ENCODE measurements around the gene GJD3.

The GJD3 gene

DNA sequence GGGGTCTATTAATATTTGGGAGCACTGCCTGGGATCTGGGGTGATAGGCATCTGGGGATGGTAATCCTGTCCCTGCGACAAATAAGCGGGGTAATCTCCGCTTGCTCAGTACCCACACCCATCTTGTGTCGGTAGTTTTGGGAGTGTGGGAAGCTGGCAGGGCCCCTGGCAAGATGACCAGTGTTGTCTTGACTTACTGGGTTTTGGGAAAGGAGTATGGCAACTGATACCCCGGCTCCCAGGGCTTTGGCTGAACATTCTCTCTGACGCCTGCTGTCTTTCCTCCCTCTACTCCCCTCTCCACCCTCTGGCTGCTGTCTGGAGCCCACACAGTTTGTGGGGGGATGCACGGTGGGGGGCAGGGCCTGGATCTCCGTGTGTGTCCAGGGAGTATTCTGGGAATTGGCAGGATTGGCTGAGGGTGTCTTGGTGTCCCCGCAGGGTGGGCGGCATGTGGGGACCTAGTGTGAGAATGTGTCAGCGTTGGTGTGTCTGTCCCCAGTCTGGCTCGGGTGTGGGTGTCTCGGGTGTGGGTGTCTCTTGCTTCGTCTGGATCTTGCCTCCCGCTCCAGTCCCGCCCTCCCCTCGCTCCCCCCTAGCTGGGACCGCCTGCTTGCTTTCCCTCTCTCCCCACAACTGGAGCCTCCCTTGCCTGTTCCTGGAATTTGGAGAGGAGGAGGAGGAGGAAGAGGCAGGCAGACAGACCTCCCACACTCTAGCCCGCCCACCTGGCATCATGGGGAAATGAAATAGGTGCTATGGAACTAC lies 43.6 kb downstream of the GJD3 start:
- no peak for DNase-seq

DNA sequence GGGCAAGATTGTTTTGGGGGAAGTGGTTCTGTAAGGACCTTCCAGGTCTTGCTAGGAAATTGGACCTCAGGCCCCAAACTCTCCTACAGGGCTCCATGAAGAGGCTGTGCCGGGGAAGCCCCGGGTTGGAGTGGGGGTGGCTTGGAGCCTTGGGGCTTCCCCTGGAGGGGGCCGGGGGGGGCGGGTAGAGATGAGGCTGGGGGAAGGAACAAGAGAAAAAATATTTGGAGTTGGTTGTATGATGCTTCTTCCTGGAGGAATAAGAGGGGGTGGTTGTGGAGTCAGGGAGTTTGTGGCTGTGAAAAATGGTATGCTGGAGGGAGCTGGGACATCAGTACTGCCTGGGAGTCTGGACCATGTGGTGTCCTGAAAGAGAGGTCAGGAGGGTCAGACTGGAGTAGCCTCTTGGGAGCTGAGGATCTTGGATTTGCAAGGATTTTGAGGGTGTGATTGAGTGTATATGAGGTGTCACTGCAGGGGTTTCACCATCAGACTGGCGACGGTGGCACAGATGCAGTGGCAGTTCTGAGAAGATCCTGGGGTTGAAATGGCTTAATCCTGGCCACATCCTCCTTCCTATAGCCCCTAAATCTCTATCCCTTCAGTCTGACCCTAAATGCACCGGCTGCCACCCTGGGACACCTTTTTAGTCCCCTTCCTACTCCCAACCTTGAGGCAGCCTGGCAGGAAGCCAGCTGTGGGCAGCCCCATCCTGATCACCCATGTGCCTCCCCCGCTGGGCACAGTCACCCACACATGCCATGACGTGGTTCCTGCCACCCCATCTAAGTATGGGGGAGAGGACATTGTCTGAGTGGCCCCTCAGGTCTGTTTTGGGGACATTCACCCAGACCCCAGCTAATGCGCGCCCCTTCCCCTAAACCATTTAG lies 44.6 kb downstream of the GJD3 start:
- no peak for DNase-seq

DNA sequence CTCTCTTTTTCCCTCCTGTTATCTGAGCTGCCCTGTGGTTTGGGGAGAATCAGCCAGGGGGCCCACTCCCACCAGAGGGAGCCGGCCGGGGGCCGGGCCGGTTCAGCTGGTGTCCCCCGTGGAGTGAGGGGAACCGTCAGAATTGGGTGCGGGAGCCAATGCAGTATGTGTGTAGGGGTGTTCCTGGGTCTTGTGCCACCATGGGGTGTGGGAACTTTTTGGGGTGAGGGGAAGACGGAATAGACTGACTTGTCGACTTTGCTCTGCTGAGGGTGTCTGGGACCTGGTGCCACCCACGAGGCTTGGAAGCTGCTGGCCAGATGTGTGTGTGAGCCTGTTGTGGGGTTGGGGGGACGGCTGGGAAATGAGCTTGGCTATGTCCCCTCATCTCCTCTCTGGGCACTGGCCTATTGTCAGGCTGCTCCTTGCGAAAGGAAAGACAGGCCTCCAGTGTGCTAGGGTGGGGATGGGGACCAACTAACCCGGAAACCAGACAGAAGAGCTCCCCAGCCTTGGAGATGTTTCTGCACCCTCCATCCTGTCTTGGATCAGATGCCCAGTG lies 45.6 kb downstream of the GJD3 start:
- no peak for DNase-seq

DNA sequence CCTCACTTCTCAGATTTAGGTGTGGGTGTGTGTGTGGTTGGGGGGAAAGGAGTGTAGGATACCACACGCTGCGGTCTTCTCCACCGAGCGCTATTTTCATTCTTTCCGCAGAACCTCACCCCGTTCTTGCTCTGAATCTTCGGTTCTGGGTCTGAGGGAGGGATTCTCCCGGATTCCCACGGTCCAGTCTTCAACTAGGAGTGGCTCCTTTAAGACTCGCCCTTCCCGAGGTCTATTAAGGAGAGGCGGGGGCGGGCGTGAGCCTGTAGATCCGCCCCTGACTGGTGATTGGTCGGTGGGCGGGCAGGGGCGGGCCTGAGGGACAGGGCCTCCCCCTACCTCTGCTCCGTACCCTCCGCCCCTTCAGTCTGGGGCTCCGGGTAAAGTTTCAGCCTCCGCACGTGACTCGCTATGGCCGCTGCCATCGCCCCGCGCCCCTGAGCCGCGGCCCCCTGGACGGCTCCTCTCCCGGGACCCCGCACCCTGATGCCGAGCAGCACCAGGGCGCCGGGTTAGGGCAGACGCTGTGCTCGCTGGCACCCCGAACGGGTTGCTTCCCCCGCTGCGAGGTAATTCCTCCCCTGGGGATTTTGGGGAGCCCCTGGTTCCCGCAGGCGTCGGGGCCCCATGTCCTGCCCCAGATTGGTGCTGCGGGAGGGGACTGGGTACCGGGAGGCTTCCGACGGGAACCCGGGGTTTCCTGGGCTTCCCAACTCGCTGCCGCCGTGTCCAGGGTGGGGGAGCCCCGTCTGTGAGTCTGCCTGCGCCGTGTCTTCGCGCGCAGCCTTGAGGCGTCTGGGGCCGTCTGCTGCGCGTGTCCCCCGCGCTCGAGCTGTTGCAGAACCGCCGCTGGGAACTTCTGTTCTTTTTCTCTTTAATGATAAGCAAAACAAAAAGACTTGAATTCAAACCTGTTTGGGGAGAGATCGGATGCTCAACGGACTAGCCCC lies 46.4 kb downstream of the GJD3 start:
- DNase-seq, result peak; percentile 95

DNA sequence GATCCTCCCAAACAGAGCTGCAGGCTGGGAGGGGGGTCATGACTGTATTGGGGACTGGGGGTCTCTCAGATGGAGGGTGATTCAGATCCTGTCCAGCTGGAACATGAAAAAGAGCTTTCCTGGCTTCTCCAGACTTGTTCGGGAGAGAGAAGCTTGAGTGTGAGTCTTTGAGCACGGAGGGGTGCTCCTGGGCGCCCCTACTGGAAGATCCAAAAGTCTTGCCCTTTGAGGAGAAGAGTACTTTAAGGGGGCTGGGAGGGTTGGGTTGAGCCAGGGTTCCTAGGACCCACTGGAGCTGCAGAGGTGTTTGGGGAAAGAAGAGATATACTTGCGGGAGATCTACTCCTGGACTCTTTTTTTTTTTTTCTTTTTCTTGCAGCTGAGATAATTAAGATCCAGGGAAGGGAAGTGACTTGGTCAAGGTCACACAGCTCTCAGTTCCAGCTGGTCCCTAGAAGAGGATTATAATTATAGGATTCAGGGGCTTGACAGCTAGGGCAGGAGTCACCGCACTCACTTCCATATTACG lies 47.1 kb downstream of the GJD3 start:
- peak; percentile 81 for DNase-seq

DNA sequence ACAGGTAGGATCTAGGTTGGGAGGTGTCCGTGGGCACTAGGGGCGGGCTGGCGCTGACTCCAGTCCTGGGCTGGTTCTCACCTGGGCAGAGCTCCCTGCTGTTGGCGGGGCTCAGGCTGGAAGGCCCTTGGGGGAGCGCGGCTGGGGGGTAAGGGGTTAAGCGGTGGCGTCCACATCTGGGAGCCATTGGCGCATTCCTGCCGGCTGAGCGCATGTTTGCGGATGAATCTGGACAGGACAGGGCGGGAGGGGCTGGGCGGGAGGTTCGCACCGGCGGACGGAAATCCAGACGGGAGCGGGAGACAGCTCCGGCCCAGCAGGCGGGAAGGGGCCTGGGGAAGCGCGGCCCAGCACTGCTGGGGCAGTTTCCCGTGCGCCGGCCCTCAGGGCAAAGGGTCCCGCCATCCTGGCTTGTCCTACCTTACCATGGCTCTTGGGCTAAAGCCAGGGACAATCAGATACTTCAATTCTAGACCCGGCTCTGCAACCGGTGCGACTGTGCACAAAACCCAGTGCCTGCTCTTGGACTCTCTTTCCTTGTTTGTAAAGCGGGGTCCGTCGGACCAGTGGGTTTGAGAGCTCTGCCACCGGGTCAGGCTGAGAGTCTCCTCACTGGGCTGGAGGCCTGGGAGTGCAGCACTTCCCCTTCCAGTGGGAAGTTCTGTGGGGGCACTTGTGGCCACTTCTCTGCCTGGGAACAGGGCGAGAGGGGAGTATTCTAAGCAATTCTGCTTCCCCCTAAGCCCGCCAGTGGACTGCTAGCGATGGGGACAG lies 47.8 kb downstream of the GJD3 start:
- peak; percentile 84 for DNase-seq

DNA sequence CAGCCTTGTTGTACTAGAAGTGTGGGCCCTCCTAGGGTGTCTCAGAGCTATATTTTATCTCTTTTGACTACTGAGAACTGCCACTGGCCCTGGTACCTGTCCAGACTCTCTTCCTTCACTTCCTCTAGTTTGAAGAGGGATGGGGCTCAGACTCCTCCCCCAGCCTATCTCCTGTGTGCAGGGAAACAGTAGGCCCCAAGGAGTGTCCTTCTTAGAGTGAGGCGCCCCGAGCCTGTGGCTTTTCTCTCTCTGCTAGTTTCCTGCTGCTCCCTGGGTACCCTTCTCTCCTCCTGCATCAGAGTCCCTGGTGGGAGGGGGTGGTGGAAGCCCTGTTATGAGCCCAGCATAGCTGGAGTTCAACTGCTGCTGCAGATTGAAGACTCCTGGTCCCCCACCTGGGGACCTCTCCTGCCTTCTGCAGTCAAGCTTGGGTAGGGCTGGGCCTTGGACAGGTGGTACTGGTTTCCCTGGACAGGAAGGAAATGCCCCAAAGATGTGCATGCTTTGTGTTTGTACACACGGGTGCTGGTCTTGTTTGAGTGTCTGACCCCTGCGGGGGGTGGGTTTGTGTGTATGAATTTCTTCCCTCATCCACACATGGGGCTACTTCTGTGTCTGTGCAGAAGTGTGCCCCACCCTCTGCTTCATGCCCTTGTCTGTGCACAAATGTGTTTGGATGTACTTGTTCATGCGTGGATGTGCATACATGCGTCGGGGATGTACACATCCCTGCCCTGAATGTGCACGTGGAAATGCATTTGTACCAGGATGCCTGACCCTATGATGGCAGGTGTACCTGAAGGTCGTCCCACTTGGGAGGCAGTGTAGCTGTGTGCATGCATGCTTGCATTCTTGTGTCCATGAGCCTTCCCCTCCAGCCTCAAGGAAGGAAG lies 48.6 kb downstream of the GJD3 start:
- no peak for DNase-seq

DNA sequence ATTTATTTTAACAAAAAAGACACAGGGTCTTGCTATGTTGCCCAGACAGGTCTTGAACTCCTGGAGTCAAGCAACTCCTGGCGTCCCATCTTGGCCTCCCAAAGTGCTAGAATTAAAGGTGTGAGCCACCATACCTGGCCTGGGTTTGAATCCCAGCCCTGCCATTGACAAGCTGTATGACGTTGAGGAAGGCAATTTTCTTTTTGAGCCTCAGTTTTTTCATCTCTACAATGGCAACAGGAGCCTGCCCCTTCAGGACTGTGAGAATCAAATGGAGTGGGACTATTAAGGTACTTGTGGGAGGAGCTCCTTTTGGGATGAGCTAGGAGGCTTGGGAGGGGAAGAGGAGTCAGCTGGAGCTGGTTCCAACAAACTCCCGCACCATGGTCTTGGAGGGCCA lies 49.3 kb downstream of the GJD3 start:
- DNase-seq, result no peak

DNA sequence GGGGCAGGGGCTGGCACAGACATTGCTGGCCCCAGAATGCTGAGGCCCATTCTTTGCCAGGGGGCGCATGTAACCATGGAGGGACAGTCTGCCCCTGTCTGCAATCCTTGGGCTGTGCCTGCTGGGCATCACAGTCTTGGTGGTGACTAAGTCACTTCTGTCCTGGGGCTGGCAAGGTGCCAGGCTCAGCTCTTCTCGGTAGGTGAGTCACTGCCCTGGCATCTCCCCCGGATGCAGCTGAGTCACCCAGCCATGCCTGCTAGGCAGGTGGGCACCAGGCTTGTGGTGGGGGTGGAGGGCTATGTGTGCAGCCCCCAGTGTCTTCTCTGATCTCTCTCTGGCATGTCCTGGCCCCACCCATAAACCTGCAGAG lies 50.0 kb downstream of the GJD3 start:
- DNase-seq, result peak; percentile 88

DNA sequence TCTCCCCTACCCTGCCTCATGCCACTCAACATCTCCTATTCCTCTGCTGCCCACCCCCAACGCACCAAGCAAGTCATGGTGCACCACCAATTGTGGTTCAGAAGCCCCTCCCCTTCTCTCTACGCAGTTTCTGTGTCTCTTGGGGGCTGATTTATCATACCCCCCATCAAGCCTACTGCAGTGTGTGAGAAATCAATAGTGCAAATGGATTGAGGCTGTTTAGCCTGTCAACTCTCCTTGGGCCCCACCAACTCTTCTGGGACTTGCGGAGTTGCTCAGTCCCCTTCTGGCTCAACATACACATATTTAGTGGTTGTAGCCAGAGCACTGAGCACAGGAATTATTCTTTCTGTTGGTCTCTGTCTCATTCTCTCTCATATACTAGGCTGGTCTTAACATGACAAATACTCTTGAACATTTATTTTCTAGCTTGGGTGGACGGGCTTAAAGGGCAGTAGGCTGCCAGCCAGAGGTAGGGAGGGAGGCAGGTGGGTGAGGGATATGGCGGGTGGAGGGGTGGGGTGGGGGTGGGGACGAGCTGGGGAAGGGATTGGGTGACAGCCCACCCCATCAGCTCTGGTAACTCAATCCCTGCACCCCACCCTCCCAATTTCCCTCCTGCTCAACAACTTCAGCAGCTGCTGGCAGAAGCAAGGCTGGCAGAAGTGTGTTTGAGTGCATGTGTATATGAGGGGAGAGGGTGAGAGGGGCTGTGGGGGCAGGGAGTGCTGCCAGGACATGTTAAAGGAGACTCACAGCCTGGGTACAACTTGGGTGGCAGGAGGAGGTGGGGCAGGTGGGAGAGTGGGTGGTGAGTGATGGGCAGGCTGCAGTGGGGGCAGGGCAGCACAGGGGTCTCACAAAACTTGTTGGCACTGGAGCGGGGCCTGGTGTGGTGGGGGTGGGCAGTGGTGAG lies 50.6 kb downstream of the GJD3 start:
- DNase-seq, result no peak

Measured in HCEC 1CT (cell line).